Karpas-422 (cell line): ENCODE results near the gene POLRMT. TPM values are rescaled to one million over a fixed set of nuclear protein-coding genes. Genes with fewer than 3 reads are reported as not detected.
A peak's percentile ranks its signal among the peaks of the same experiment; 100 is the strongest.

Source experiments
- DNase-seq: peaks from one replicate; pipeline ENCODE4 v3.0.0-alpha.2; 2015
- H2AFZ ChIP-seq: fragments of 200-600 bp; sonication (generic); 2 replicates; pipeline ENCODE4 v1.6.1; 2014; ENCODE audit warnings: antibody characterized with exemption, low read length, mixed read lengths
- H3K27ac ChIP-seq: fragments of 200-600 bp; sonication (generic); 2 replicates; pipeline ENCODE4 v1.5.1; 2014; ENCODE audit warnings: mild to moderate bottlenecking, low read length, moderate library complexity
- H3K27me3 ChIP-seq: fragments of 200-600 bp; sonication (generic); 2 replicates; pipeline ENCODE4 v1.6.1; 2014; ENCODE audit warnings: low read length, mixed read lengths
- H3K36me3 ChIP-seq: fragments of 200-600 bp; sonication (generic); 2 replicates; pipeline ENCODE4 v1.6.1; 2014; ENCODE audit warnings: low read length, mixed read lengths; ENCODE audit not compliant: insufficient read depth
- H3K4me1 ChIP-seq: fragments of 200-600 bp; sonication (generic); 2 replicates; pipeline ENCODE4 v1.6.1; 2014; ENCODE audit warnings: mild to moderate bottlenecking, low read length, mixed read lengths
- H3K4me2 ChIP-seq: fragments of 200-600 bp; sonication (generic); 2 replicates; pipeline ENCODE4 v1.6.1; 2014; ENCODE audit warnings: low read length, low read depth, mild to moderate bottlenecking; ENCODE audit not compliant: poor library complexity, severe bottlenecking
- H3K4me3 ChIP-seq: fragments of 200-600 bp; sonication (generic); 2 replicates; pipeline ENCODE4 v1.5.1; 2014; ENCODE audit warnings: mild to moderate bottlenecking, antibody characterized with exemption, low read length, mixed read lengths
- H3K79me2 ChIP-seq: fragments of 200-600 bp; sonication (generic); 2 replicates; pipeline ENCODE4 v1.6.1; 2014; ENCODE audit warnings: mild to moderate bottlenecking, low read length, mixed read lengths
- H3K9ac ChIP-seq: fragments of 200-600 bp; sonication (generic); 2 replicates; pipeline ENCODE4 v1.6.0; 2014; ENCODE audit warnings: low read length
- H3K9me2 ChIP-seq: fragments of 200-600 bp; sonication (generic), shearing (Covaris generic); replicated peaks from 2 replicates; pipeline ENCODE4 v1.6.0; 2014; ENCODE audit warnings: mild to moderate bottlenecking, low read length, moderate library complexity; ENCODE audit not compliant: insufficient read depth
- H3K9me3 ChIP-seq: fragments of 300-700, 200-600 bp; sonication (generic); 2 replicates; pipeline ENCODE4 v1.6.1; 2014; ENCODE audit warnings: low read length, mixed read lengths
- H4K20me1 ChIP-seq: fragments of 200-600 bp; sonication (generic); 2 replicates; pipeline ENCODE4 v1.6.1; 2014; ENCODE audit warnings: mild to moderate bottlenecking, antibody characterized with exemption, low read length, low read depth; ENCODE audit not compliant: insufficient read depth
- total RNA-seq: library from RNA; depleted of rRNA; stranded (reverse); fragments of >200 nt; shearing (Covaris generic); gene quantifications from 2 replicates; pipeline ENCODE4 v1.2.3, GENCODE V29; 2014; ENCODE audit warnings: low replicate concordance; rRNA removed

POLRMT gene
- total RNA-seq: 51.5 and 60.6 TPM in 2 replicates

GRCh38 chr19:633068-633785, at the start of gene POLRMT:
TSS of gene POLRMT (minus strand) at chr19:633537. CDS start at chr19:633512, 25 bp downstream.
- Histone ChIP-seq H3K27ac (peak within 1 kb of the TSS; percentile 24; the same call in 1 of the 2 replicates), H3K36me3 (peaks cover 6% of the 10 kb centered on the region), H3K79me2 (peaks cover 41% of the 10 kb centered on the region), H4K20me1 (no peaks in the 10 kb centered on the region), H3K4me2 (peak within 1 kb of the TSS; percentile 83), H3K9me3 (no peaks in the 10 kb centered on the region), H2AFZ (peak within 1 kb of the TSS; percentile 87), H3K9me2 (no peaks in the 10 kb centered on the region), H3K4me3 (peak within 1 kb of the TSS; percentile 97), H3K4me1 (peaks cover 14% of the 10 kb centered on the region), H3K9ac (peak within 1 kb of the TSS; percentile 92), H3K27me3 (no peaks in the 10 kb centered on the region)
- peak; percentile 99 for DNase-seq

GRCh38 chr19:682678-683320, 49.5 kb upstream of the POLRMT start:
- H3K4me2 ChIP-seq: no peak overlapping the region
- H3K4me1 ChIP-seq: peaks cover 9% of the 10 kb centered on the region
- H3K36me3 ChIP-seq: no peaks in the 10 kb centered on the region
- no peak overlapping the region for H2AFZ ChIP-seq
- no peaks in the 10 kb centered on the region for H3K9me2 ChIP-seq
- no peak overlapping the region for H3K27ac ChIP-seq
- H4K20me1 ChIP-seq: peaks cover 10% of the 10 kb centered on the region; the same call in 1 of the 2 replicates
- no peak overlapping the region for H3K4me3 ChIP-seq
- no peak for DNase-seq
- H3K27me3 ChIP-seq: no peaks in the 10 kb centered on the region
- H3K9ac ChIP-seq: no peak overlapping the region
- no peaks in the 10 kb centered on the region for H3K79me2 ChIP-seq
- H3K9me3 ChIP-seq: no peaks in the 10 kb centered on the region

- Histone ChIP-seq H3K9me3 (no peaks in the 10 kb centered on the region), H4K20me1 (peaks cover 10% of the 10 kb centered on the region; the same call in 1 of the 2 replicates), H2AFZ (no peak overlapping the region), H3K4me2 (peak overlapping the region; percentile 83), H3K4me1 (peaks cover 9% of the 10 kb centered on the region), H3K9ac (no peak overlapping the region), H3K27ac (no peak overlapping the region), H3K9me2 (no peaks in the 10 kb centered on the region), H3K36me3 (no peaks in the 10 kb centered on the region), H3K27me3 (no peaks in the 10 kb centered on the region), H3K79me2 (no peaks in the 10 kb centered on the region), H3K4me3 (no peak overlapping the region; the same call in 1 of the 2 replicates)
- DNase-seq: no peak
These were observed 48.0 kb upstream of the POLRMT start for GRCh38 chr19:681029-682019.

GRCh38 chr19:680287-681028, 47.1 kb upstream of the POLRMT start:
- no peaks in the 10 kb centered on the region for H3K9me2 ChIP-seq
- H3K4me1 ChIP-seq: peaks cover 9% of the 10 kb centered on the region
- peak overlapping the region; percentile 89 for H3K4me3 ChIP-seq
- DNase-seq: peak; percentile 100
- H3K27me3 ChIP-seq: no peaks in the 10 kb centered on the region
- H3K79me2 ChIP-seq: no peaks in the 10 kb centered on the region
- peaks cover 10% of the 10 kb centered on the region; the same call in 1 of the 2 replicates for H4K20me1 ChIP-seq
- H3K9me3 ChIP-seq: no peaks in the 10 kb centered on the region
- no peaks in the 10 kb centered on the region for H3K36me3 ChIP-seq
- H2AFZ ChIP-seq: peak overlapping the region; percentile 98; the same call in 1 of the 2 replicates
- peak overlapping the region; percentile 62 for H3K27ac ChIP-seq
- H3K4me2 ChIP-seq: peak overlapping the region; percentile 83
- H3K9ac ChIP-seq: peak overlapping the region; percentile 97

GRCh38 chr19:679418-680286, 46.3 kb upstream of the POLRMT start:
- Histone ChIP-seq H3K4me3 (peak overlapping the region; percentile 89), H3K36me3 (no peaks in the 10 kb centered on the region), H3K9me2 (no peaks in the 10 kb centered on the region), H3K9ac (peak overlapping the region; percentile 97), H2AFZ (peak overlapping the region; percentile 86; the same call in 1 of the 2 replicates), H3K27me3 (no peaks in the 10 kb centered on the region), H4K20me1 (peaks cover 14% of the 10 kb centered on the region; the same call in 1 of the 2 replicates), H3K27ac (peak overlapping the region; percentile 62), H3K4me2 (peak overlapping the region; percentile 83), H3K9me3 (no peaks in the 10 kb centered on the region), H3K4me1 (peaks cover 9% of the 10 kb centered on the region), H3K79me2 (no peaks in the 10 kb centered on the region)
- peak; percentile 74 for DNase-seq

GRCh38 chr19:678791-679388, 45.6 kb upstream of the POLRMT start:
- Histone ChIP-seq H3K9ac (peak overlapping the region; percentile 97), H2AFZ (no peak overlapping the region), H3K4me3 (peak overlapping the region; percentile 89), H3K9me3 (no peaks in the 10 kb centered on the region), H3K79me2 (no peaks in the 10 kb centered on the region), H3K4me2 (peak overlapping the region; percentile 83), H3K4me1 (peaks cover 9% of the 10 kb centered on the region), H3K27ac (no peak overlapping the region), H3K27me3 (no peaks in the 10 kb centered on the region), H3K36me3 (no peaks in the 10 kb centered on the region), H3K9me2 (no peaks in the 10 kb centered on the region), H4K20me1 (peaks cover 14% of the 10 kb centered on the region; the same call in 1 of the 2 replicates)
- no peak for DNase-seq
